M059J (cell line): ENCODE results near the gene ACY1. TPM values are rescaled to one million over a fixed set of nuclear protein-coding genes. Genes with fewer than 3 reads are reported as not detected.
A peak's percentile ranks its signal among the peaks of the same experiment; 100 is the strongest.

Experiments
- DNase-seq: peaks from one replicate; pipeline ENCODE4 v3.0.0-alpha.2; 2012; ENCODE audit warnings: low read depth
- total RNA-seq: library from RNA; depleted of rRNA; stranded (reverse); fragments of >200 nt; shearing (Covaris generic); gene quantifications from 2 replicates; pipeline ENCODE4 v1.2.3, GENCODE V29; 2014; rRNA removed

The ACY1 gene
- 26.4 and 29.4 TPM in 2 replicates for total RNA-seq

DNA sequence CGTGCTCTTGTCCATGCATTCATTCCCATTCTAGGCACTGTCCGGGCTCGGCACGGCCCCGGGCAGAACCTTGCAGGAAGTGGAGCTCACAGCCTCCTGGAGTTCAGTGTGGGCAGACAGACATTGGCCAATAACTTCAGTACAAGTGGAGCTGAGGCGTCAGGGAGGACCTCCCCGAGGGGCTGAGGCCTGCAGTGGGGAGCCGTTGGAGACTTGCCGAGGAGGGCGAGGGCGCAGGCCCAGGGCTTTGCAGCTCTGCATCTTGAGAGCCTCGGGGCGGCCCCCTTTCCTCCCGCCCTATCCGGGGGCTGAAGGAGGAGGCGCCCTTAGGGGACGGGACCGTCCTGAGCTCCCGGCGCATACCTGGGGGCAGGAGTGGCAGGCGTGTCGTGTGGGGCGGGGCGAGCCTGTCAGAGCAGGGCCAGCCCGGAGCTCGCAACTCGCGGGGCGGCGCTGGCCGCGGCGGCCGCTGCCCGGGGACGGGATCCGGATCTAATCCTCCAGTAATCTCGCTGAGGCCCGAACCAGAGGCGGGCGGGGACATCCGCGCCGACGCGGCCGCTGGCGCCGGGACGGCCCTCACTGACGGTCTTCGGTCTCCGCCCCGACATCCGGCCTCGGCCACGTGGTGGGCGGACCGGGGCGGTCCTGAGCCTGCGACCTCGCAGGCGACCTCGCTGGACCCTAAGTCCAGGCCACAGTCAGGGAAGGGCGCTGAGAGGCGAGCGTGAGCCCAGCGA, at the start of gene ACY1:
Gene ACY1 (plus strand): TSS at position 698 of the 740 bp plus-strand sequence. CDS start 530 bp downstream, outside the sequence.
- DNase-seq, result peak; percentile 81

DNA sequence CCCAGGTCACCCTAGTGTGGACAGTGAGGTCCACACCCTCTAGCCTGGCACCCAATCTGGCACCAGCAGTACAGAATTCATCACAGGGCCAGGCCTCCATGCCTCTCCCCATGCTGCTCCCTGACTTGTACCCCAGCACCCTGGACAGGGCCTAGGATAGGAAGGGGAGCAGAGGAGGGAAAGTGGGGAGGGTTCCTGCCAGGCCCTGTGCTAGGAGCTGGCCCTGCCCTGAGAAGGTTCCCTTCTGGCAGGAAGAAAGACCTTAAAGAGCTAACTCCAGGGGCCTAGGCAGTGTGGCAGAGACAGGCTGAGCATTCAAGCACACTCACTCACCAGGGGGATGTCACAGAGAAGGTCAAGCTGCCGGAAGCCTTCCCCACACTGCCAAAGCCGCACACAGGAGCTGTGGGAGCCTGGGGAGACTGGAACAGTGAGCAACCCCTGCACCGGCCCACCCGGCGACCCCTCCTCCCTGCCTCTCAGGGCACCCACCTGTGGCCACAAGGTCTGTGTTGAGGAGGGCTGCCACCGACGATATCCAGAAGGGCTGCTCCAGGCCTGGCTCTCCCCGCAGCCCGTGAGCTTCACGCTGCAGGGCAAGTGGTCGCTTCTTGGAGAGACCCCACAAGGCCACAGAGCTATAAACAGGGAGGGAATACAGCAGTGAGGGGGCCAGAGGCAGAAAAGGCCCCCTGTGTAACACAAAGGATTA, 49.0 kb upstream of the ACY1 start:
- no peak for DNase-seq

DNA sequence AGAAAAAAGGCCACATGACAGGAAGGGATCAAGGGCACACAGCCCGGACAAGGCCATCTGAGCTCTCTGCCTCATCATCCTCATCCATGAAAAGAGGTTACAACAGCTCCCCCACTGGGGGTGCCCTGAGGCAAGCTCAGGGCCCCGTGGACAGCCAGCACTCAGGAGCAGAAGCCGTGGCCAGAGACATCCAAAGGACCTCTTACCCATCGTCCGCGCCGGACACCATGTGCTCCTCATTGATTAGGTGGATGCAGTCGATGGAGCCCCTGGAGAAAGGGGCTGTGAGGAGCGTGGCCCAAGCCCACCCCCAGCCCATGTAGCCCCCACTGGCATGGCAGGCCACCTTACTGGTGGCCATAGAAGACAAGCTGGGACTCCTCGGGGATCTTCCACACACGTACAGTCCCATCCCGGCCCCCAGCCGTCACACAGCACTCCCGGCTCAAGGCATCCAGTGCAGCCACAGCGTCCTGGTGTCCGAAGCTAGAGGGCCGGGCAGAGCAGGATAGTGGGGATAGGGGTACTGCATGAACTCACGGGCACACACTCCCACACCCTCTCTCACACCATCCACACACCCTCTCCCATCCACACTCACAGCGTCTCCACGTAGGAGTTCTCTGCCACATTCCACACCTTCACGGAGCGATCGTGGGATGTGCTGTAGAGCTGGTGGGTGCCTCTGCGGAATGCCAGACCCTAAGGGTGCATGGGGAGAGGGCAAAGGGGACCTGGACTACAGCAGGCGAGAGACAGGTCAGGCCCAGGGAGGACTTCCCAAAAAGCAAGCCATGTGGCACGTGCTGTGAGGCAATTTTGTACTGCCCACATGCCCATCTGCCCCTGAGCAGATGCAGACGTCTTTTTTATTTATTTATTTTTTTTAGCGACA, 48.1 kb upstream of the ACY1 start:
- no peak for DNase-seq

DNA sequence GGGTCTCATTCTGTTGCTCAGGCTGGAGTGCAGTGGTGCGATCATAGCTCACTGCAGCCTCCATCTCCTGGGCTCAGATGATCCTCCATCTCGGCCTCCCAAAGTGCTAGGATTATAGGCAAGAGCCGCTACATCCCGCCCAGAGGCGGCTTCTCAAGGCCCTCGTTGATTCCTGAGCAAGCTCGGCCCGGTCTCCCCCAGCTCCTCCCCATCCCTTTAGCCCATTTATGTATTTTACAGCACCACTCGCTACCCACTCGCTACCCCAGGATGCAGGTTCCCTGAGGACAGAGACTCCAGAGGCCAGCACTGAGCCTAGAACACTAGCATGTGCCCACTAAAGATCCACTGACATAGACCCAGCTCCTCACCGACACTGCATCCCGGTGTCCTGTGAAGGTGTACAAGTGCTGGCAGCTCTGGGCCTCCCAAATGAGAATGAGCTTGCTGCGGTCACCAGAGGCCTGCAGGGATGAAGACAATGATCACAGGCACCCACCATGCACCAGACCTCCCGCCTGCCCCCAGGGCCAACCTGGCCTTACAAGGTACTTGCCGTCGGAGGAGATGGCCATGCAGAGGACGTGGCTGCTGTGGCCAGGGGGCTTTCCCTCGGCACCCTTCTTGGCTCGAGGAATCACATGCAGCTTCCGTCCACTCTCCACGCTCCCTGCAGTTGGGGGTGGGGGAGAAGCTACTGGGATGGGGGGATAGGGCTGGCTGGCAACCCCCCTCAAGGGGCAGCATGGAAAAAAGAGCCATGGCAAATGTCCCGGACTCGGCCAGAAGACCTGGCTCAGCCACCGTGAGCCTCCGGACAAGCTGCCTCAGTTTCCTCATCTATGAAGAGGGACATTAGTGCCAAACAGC, 47.2 kb upstream of the ACY1 start:
- no peak for DNase-seq

- DNase-seq, result no peak
These were observed 46.3 kb upstream of the ACY1 start for GRCh38 chr3:51937014-51937413.

GRCh38 chr3:51937611-51938450, 45.5 kb upstream of the ACY1 start:
- no peak for DNase-seq

DNA sequence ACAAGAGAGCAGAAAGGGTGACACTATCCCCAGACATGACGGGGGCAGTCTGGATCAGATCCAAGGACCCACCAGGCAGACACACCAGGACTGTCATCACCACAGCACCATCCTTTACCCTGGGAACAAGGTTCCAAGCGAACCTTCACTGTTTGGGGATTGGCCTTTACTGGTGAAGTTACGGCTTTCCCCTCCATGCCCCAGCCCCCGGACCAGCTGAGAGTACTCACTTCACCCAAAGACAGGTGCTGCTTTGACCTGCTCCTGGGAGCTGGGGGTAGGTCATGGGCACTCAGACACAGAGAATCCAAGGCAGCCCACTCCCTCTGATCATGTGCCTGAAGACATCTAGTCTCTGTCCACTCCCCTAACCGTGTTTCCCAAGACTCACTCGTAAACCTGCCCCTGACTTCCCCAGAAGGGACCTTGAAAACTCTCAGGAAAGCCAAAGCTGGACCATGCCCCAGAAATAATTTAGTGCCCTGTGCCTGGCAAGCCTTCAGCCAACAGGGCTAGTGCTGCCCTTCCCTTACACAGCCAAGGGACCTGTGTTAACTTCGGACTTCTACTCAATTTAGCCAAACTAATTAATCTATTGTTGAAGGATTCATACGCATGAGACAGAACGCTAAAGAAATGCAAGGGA, 44.4 kb upstream of the ACY1 start:
- DNase-seq, result no peak

GRCh38 chr3:51940648-51941462, 42.5 kb upstream of the ACY1 start:
- no peak for DNase-seq

DNA sequence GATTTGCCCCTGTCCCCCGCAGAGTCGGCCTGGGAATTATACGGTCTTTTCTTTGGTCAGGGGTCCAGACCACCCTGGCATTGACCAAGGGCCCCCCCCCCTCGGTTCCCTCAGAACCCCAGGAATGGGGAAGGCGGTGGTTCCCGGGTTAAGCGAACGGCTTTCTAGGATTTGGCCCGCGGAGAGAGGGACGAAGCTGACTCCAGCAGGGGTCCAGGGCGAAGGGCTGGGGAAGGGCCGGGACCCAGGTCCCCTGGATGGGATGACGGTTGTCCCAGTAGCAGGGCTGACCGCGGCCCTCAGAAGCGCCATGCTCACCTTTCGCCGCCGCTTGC, 41.9 kb upstream of the ACY1 start:
- no peak for DNase-seq

DNA sequence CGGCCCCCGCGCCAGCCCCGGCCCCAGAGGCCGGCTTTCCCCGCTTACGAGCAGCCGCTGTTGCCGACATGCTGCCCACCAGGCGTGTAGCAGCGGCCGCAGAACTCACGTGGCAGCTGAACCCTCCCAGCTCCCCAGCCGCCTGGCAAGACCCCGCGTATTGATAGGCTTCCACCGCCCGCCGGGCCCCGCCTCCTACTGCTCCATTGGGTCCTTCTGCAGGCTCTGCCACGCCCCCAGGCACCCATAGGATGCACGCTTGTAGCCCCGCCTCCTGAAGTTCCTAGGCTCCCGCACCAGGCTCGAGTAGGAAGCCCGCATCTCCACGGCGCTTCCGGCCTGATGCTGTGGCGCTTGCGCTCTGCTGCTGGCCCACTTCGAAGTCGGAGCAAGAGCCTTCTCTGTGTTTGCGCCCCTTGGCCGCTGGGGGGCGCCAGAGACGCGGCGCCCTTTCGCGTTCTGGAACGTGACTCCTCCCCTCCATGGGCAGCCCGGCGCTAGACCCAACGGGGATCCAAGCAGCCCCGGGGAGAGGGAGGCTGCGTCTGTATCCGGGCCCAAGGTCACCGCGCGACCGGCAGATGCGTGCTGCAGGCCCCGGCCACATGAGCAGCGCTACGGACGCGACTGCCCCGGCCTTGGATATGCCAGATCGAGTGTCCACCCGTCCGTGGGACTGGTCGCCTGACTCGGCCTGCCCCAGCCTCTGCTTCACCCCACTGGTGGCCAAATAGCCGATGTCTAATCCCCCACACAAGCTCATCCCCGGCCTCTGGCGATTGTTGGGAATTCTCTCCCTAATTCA, 41.3 kb upstream of the ACY1 start, which contains the start of the genes PARP3 and RRP9:
Gene PARP3 (plus strand): TSS at position 566 of the 805 bp plus-strand sequence. CDS start 993 bp downstream, outside the sequence.
Gene RRP9 (minus strand): TSS at position 107 of the 805 bp plus-strand sequence. CDS start 37 bp downstream, at position 70.
- DNase-seq, result peak; percentile 99

DNA sequence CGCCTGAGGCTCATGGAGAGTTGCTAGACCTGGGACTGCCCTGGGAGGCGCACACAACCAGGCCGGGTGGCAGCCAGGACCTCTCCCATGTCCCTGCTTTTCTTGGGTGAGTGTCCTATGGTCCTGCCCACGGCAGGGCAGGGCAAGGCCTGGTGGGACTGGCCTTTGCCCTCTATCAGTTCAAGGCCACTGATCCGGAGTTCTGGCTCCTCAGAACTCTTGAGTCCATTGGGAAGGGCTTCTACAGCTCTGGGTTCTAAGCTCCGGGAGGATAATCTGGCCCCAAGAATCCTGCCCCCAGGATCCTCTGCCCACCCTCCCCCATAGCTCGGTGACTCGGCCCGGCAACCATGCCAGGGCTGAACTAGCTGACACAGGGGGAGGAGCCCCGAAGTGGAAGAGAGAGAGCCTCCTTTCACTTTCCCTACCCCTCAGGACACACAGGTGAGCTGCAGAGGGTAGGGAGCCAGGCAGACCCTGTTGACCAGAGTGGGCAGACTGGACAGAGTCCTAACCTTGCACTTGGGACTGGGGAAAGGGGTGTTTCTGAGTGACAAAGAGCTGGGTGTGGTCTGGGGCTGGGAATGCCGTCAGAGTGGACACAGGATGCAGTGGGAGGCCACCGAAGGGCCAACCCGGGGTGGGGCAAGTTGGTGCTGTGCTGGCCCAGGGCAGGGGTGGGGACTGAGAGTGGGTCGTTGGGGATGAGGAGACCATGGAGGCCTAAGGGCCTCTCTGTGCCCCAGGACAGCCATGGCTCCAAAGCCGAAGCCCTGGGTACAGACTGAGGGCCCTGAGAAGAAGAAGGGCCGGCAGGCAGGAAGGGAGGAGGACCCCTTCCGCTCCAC, 40.5 kb upstream of the ACY1 start:
- peak; percentile 64 for DNase-seq

DNA sequence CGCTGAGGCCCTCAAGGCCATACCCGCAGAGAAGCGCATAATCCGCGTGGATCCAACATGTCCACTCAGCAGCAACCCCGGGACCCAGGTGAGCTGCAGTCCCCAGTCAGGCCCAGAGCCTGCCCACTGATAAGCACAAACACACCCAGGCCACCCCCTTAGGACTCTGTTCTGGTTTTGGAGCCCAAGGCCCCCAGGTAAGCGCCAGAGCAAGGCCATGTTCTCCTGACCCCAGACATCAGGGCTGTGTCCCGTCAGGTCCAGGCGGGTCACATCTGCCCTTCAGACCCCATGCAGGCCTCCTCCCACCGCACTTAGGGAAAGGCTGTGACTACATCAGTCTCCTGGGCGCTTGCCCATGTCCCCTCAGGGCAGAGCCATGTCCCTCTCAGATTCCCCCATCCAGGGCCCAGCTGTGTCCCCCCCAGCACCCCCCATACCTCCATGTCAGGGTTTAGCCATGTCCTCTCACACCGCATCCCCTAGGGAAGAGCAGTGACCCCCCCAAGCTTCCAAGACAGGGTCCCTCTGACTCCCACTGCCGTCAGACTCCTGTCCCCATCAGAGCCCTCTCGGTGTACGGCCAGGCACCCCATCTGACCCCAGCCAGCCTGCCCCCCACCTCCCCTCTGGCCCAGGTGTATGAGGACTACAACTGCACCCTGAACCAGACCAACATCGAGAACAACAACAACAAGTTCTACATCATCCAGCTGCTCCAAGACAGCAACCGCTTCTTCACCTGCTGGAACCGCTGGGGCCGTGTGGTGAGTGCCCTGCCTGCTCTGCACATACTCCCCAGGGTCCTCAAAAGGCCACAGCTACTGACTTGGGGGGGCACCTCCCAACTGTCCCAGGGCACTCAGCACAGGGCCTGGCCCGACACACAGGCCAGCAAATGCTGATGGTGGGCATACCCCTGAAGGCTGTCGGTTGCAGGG, 39.6 kb upstream of the ACY1 start:
- no peak for DNase-seq

- no peak for DNase-seq
These were observed 38.8 kb upstream of the ACY1 start for GRCh38 chr3:51944451-51945021.

GRCh38 chr3:51945031-51945840, 38.1 kb upstream of the ACY1 start:
- DNase-seq, result no peak
